ENCODE results near the gene FAM24B. TPM values are rescaled to one million over a fixed set of nuclear protein-coding genes. Genes with fewer than 3 reads are reported as not detected.
A peak's percentile ranks its signal among the peaks of the same experiment; 100 is the strongest.
"Not testable (repeated sequence)": the region's sequence is repeated elsewhere in the genome, so short reads cannot be mapped to it uniquely, and the experiment has no call there.

FAM24B gene, protein sequence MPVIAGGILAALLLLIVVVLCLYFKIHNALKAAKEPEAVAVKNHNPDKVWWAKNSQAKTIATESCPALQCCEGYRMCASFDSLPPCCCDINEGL
- total RNA-seq (10 to 100 TPM; 10.8 to 12.8 TPM), polyA plus RNA-seq (10 to 100 TPM in 1 of 2 donors, 1 to 10 TPM in 1; 7.2 to 14.5 TPM)

DNA sequence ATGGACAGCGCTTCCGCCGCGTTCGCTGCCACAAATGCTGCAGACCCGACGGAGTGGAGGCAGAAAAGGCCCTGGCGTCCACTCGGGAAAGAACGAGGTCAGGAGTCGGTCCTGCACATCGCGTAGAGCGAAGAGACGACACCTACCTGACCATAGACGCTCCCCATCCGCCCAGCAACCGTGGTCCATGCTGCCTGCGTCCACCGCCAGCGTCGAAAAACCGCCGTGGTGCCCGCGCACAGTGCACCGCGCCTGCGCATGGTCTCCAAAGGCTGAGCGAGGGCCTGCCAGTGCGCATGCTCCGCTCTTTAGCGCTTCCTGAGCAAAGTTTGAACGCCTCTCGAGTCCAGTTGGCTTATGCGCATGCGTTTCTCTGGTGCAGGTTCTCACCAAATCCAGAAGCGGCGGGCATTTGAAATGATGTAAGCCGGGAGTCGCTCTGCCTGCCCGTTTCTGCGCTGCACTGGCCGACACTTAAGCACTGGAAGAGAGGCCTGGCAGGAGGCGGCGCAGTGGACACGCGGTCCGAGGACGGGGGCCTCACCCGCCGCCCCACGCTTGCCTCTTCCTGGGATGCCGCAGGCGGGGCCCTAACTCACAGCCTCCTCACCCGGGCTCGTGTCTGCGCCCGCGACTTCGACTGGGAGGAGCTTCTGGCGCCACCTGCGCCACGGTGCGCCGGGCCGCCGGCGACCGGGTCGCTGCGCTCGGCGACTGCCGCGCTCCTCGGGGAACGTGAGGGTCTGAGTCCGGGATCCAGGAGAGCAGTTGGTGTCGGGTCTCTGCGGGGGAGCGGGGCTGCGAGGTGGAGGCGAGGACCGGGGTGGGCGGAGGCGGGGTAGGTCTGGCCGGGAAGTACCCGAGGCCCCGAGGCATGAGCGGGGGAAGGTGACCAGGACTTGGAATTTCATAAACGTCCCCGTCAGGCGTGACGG, at the start of gene FAM24B:
Gene FAM24B, minus strand, starts transcription at position 243 of the 935 bp plus-strand sequence. CDS start 29,066 bp downstream, outside the sequence.
- Histone ChIP-seq H3K4me1 (ENCODE audit: insufficient read depth, low read length) (peaks cover 41% of the 10 kb centered on the region), H3K4me3 (ENCODE audit: low read length in 2 of 2) (peak within 1 kb of the TSS; percentile 47 to 79), H3K9me3 (ENCODE audit: control insufficient read depth in 1 of 2, low read length in 2 of 2) (no peaks in the 10 kb centered on the region), H3K36me3 (ENCODE audit: insufficient read depth, low read length) (no peaks in the 10 kb centered on the region), H3K27me3 (ENCODE audit: insufficient read depth, low read length) (no peaks in the 10 kb centered on the region), H3K27ac (ENCODE audit: low read depth, low read length) (peak within 1 kb of the TSS; percentile 68)
- H3K4me1 Mint-ChIP-seq, result peaks cover 31 to 55% (median 43%) of the 10 kb centered on the region in 4 donors
- H3K4me3 Mint-ChIP-seq, result peak within 1 kb of the TSS; percentile 91 to 95 (median 92)
- CTCF ChIA-PET (ENCODE audit: partially characterized antibody), result interaction anchor here (0.9 kb wide), 1 partner anchor 277 kb away, joined by 3 read pairs; no protein-coding TSS in a partner anchor
- POLR2A ChIA-PET (ENCODE audit: partially characterized antibody), result interaction anchor here (0.6 to 1.4 kb wide), 7 partner anchors 74 to 275 kb away, joined by 3 to 9 read pairs (median 3); partner anchors contain the start of genes BUB3, C10orf88 and PSTK
- peaks cover 5 to 12% of the 10 kb centered on the region in 2 donors for H3K36me3 Mint-ChIP-seq
- DNase-seq, result peak; percentile 90 to 96 (median 96)
- H3K27ac Mint-ChIP-seq, result peak within 1 kb of the TSS; percentile 79 to 97 (median 95)
- H3K9me3 Mint-ChIP-seq, result peaks cover 0 to 3% (median 0%) of the 10 kb centered on the region in 8 donors
- intact Hi-C loops (cut with micrococcal nuclease), result loop anchor here (1.0 to 5.0 kb wide), 5 partner anchors 75 to 505 kb away; partner anchors contain the start of genes BUB3, C10orf88, IKZF5 and PLEKHA1
- H3K27me3 Mint-ChIP-seq, result no peaks in the 10 kb centered on the region

DNA sequence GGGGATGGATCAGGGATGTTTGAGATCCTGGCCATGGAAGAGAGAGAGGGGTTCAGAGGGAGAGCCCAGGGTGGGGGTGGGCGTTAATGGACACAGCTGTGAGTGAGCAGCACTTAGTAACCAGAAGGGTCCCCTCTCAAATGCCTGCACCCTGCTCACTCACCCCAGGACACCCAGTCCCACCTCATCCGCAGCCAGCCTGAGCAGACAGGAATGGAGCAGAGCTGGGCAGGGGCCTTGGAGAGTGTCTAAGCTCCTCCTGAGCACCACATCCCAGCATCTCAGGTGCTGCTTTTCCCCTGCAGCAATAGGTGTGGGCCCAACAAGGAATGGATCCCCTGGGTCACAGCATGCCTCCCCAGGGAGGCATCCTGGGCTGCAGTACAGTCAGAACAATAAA, 36.3 kb upstream of the FAM24B start:
- no peak overlapping the region for H3K27ac Mint-ChIP-seq
- H3K27me3 ChIP-seq (ENCODE audit: insufficient read depth, low read length), result no peaks in the 10 kb centered on the region
- intact Hi-C loops (cut with micrococcal nuclease), result no loop called here
- H3K4me1 ChIP-seq (ENCODE audit: insufficient read depth, low read length), result no peaks in the 10 kb centered on the region
- H3K9me3 ChIP-seq (ENCODE audit: control insufficient read depth in 1 of 2, low read length in 2 of 2), result no peaks in the 10 kb centered on the region
- peaks cover 0 to 3% of the 10 kb centered on the region in 2 donors for H3K36me3 Mint-ChIP-seq
- no peaks in the 10 kb centered on the region for H3K4me1 Mint-ChIP-seq
- ChIA-PET CTCF (ENCODE audit: partially characterized antibody) (no interaction called here), POLR2A (ENCODE audit: partially characterized antibody) (no interaction called here)
- peaks cover 3 to 9% of the 10 kb centered on the region in 2 donors for H3K27me3 Mint-ChIP-seq
- no peak overlapping the region for H3K4me3 ChIP-seq (ENCODE audit: low read length in 2 of 2)
- H3K9me3 Mint-ChIP-seq, result peaks cover 0 to 9% (median 3%) of the 10 kb centered on the region in 8 donors
- H3K36me3 ChIP-seq (ENCODE audit: insufficient read depth, low read length), result no peaks in the 10 kb centered on the region
- H3K4me3 Mint-ChIP-seq, result no peak overlapping the region
- H3K27ac ChIP-seq (ENCODE audit: low read depth, low read length), result no peak overlapping the region
- no peak for DNase-seq

GRCh38 chr10:122911889-122912484, 32.6 kb upstream of the FAM24B start:
- H3K36me3 ChIP-seq (ENCODE audit: insufficient read depth, low read length), result no peaks in the 10 kb centered on the region
- intact Hi-C loops (cut with micrococcal nuclease), result no loop called here
- H3K27ac ChIP-seq (ENCODE audit: low read depth, low read length), result no peak overlapping the region
- Mint-ChIP-seq H3K4me1 (no peaks in the 10 kb centered on the region), H3K36me3 (peaks cover 0 to 3% of the 10 kb centered on the region in 2 donors), H3K27me3 (peaks cover 3 to 9% of the 10 kb centered on the region in 2 donors), H3K27ac (no peak overlapping the region), H3K4me3 (no peak overlapping the region), H3K9me3 (peaks cover 0 to 7% (median 2%) of the 10 kb centered on the region in 8 donors)
- no peak overlapping the region for H3K4me3 ChIP-seq (ENCODE audit: low read length in 2 of 2)
- no peaks in the 10 kb centered on the region for H3K4me1 ChIP-seq (ENCODE audit: insufficient read depth, low read length)
- DNase-seq, result peak; percentile 41 to 60 (median 43)
- no peaks in the 10 kb centered on the region for H3K27me3 ChIP-seq (ENCODE audit: insufficient read depth, low read length)
- CTCF ChIA-PET (ENCODE audit: partially characterized antibody), result interaction anchor here (0.9 kb wide), 1 partner anchor 16 kb away, joined by 3 read pairs; no protein-coding TSS in a partner anchor
- no peaks in the 10 kb centered on the region for H3K9me3 ChIP-seq (ENCODE audit: control insufficient read depth in 1 of 2, low read length in 2 of 2)
- POLR2A ChIA-PET (ENCODE audit: partially characterized antibody), result no interaction called here

- H3K4me3 Mint-ChIP-seq, result no peak within 1 kb of the TSS
- CTCF ChIA-PET (ENCODE audit: partially characterized antibody), result no interaction called here
- H3K36me3 Mint-ChIP-seq, result no peaks in the 10 kb centered on the region
These were observed 30.9 kb upstream of the FAM24B start, which contains the start of gene FAM24A for GRCh38 chr10:122910310-122910709. TSS of gene FAM24A (plus strand) at chr10:122910610. CDS start at chr10:122911635, 1,025 bp downstream.

DNA sequence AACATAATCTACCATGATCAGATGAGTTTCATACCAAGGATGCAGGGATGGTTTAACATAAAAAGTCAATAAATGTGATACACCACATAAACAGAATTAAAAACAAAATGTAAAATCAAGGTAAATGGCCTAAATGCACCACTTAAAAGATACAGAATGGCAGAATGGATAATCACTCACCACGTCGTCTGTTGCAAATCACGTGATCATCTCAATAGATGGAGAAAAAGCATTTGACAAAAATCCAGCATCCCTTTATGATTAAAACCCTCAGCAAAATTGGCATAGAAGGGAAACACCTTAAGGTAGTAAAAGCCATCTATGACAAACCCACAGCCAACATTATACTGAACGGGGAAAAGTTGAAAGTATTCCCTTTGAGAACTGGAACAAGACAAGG, 24.5 kb upstream of the FAM24B start:
- H3K9me3 ChIP-seq (ENCODE audit: control insufficient read depth in 1 of 2, low read length in 2 of 2); H3K27me3 ChIP-seq (ENCODE audit: insufficient read depth, low read length); DNase-seq; H3K4me3 Mint-ChIP-seq; intact Hi-C loops (cut with micrococcal nuclease); H3K27ac ChIP-seq (ENCODE audit: low read depth, low read length); H3K27ac Mint-ChIP-seq; H3K4me1 ChIP-seq (ENCODE audit: insufficient read depth, low read length); H3K36me3 Mint-ChIP-seq; H3K4me3 ChIP-seq (ENCODE audit: low read length in 2 of 2); H3K4me1 Mint-ChIP-seq; CTCF ChIA-PET (ENCODE audit: partially characterized antibody); H3K36me3 ChIP-seq (ENCODE audit: insufficient read depth, low read length); POLR2A ChIA-PET (ENCODE audit: partially characterized antibody): not testable (repeated sequence)
- Mint-ChIP-seq H3K27me3 (peaks cover 10 to 22% of the 10 kb centered on the region in 2 donors), H3K9me3 (peaks cover 0 to 34% (median 21%) of the 10 kb centered on the region in 8 donors)

More at GRCh38 chr10:122910310-122910709, 30.9 kb upstream of the FAM24B start, which contains the start of gene FAM24A:
- Mint-ChIP-seq H3K27me3 (peaks cover 0 to 6% of the 10 kb centered on the region in 2 donors), H3K9me3 (peaks cover 0 to 1% (median 0%) of the 10 kb centered on the region in 8 donors), H3K27ac (no peak within 1 kb of the TSS), H3K4me1 (no peaks in the 10 kb centered on the region)
- DNase-seq, result no peak
- Histone ChIP-seq H3K27ac (ENCODE audit: low read depth, low read length) (no peak within 1 kb of the TSS), H3K4me3 (ENCODE audit: low read length in 2 of 2) (no peak within 1 kb of the TSS), H3K4me1 (ENCODE audit: insufficient read depth, low read length) (no peaks in the 10 kb centered on the region), H3K9me3 (ENCODE audit: control insufficient read depth in 1 of 2, low read length in 2 of 2) (no peaks in the 10 kb centered on the region), H3K27me3 (ENCODE audit: insufficient read depth, low read length) (no peaks in the 10 kb centered on the region), H3K36me3 (ENCODE audit: insufficient read depth, low read length) (no peaks in the 10 kb centered on the region)
- POLR2A ChIA-PET (ENCODE audit: partially characterized antibody), result no interaction called here
- intact Hi-C loops (cut with micrococcal nuclease), result no loop called here

DNA sequence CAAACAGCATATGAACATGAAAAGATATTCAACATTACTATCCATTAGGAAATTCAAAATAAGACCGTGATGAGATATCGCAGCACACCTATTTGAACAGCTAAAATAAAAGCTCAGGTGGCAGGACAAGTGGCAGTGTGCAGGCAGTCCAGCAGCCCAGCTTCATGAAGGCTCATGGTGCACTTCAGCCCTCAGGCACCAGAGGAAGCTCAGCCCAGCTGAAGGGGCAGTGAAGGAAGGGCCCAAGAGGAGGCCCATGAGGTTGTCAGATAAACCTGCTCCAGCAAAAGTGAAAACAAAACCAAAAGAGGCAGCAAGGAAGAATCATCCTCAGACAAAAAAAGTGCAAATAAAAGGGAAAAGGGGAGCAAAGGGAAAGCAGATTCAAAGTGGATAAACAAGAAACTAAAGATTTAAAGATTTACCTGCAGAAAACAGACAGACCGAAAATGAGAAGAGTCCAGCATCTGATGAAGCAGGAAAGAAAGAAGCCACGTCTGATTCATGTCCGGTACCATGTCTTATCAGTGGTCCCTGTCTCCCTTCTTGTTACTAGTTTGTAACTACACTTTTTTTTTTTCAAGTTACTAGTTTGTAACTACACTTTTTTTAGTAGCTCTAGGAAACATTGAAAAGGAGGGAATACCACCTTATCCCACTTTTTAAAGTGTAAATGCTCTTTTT, 15.0 kb upstream of the FAM24B start:
- Mint-ChIP-seq H3K4me3 (no peak overlapping the region), H3K27me3 (peaks cover 0 to 1% of the 10 kb centered on the region in 2 donors), H3K27ac (no peak overlapping the region), H3K4me1 (no peaks in the 10 kb centered on the region), H3K36me3 (peaks cover 0 to 6% of the 10 kb centered on the region in 2 donors), H3K9me3 (peaks cover 0 to 3% (median 0%) of the 10 kb centered on the region in 8 donors)
- DNase-seq, result no peak
- Histone ChIP-seq H3K4me3 (ENCODE audit: low read length in 2 of 2) (no peak overlapping the region), H3K27ac (ENCODE audit: low read depth, low read length) (no peak overlapping the region), H3K4me1 (ENCODE audit: insufficient read depth, low read length) (no peaks in the 10 kb centered on the region), H3K9me3 (ENCODE audit: control insufficient read depth in 1 of 2, low read length in 2 of 2) (no peaks in the 10 kb centered on the region), H3K36me3 (ENCODE audit: insufficient read depth, low read length) (no peaks in the 10 kb centered on the region), H3K27me3 (ENCODE audit: insufficient read depth, low read length) (no peaks in the 10 kb centered on the region)
- intact Hi-C loops (cut with micrococcal nuclease), result no loop called here
- ChIA-PET CTCF (ENCODE audit: partially characterized antibody) (interaction anchor here (0.6 kb wide), 1 partner anchor 40 kb away, joined by 3 read pairs; no protein-coding TSS in a partner anchor), POLR2A (ENCODE audit: partially characterized antibody) (no interaction called here)
